ENCODE data around the gene TSPAN11. TPM values are rescaled to one million over a fixed set of nuclear protein-coding genes. Genes with fewer than 3 reads are reported as not detected.

TSPAN11 gene
- total and polyA plus RNA-seq, 2 donors (not counting 3 experiments of a cell fraction or from before 2014, with no cell fraction given) = 2.1 to 3.9 TPM

GRCh38 chr12:30997685-30998440, 71.3 kb downstream of the TSPAN11 start:
- Histone ChIP-seq H3K9ac (replicated peaks; ENCODE audit: extremely low read depth, insufficient read depth, low read length) (no peak overlapping the region), H3K27me3 (ENCODE audit: control insufficient read depth in 2 of 2, insufficient read depth in 2 of 2, low read length in 2 of 2) (no peaks in the 10 kb centered on the region), H3K27ac (ENCODE audit: insufficient read depth, low read depth, low read length) (no peak overlapping the region), H3K4me3 (replicated peaks in 1 of 3; ENCODE audit: insufficient read depth in 1 of 3, low read depth in 1 of 3, low read length in 3 of 3) (no peak overlapping the region), H2AFZ (ENCODE audit: low read depth, low read length) (no peak overlapping the region), H3K9me3 (replicated peaks; ENCODE audit: control insufficient read depth, insufficient read depth, low read length) (no peaks in the 10 kb centered on the region), H4K20me1 (replicated peaks; ENCODE audit: control insufficient read depth, extremely low read depth, insufficient read depth, low read length) (no peaks in the 10 kb centered on the region), H3K4me2 (ENCODE audit: insufficient read depth, low read length) (no peak overlapping the region), H3K36me3 (ENCODE audit: control insufficient read depth in 2 of 2, extremely low read depth in 1 of 2, insufficient read depth in 2 of 2, low read length in 2 of 2) (no peaks in the 10 kb centered on the region), H3K4me1 (ENCODE audit: control insufficient read depth, extremely low read depth, insufficient read depth, low read length) (peaks cover 21% of the 10 kb centered on the region), H3K79me2 (ENCODE audit: control insufficient read depth, insufficient read depth, low read length) (no peaks in the 10 kb centered on the region), H3K9me1 (replicated peaks; ENCODE audit: control insufficient read depth, extremely low read depth, insufficient read depth, low read length) (no peaks in the 10 kb centered on the region)
- dilution Hi-C loops (cut with MboI; ENCODE audit: extremely low pct_ligation_motif_present, low sequenced_read_pairs) = no loop called here
- CTCF ChIA-PET = interaction anchor here (2.7 kb wide), 1 partner anchor 12 kb away, joined by 23 read pairs; no protein-coding TSS in a partner anchor
- POLR2A ChIA-PET = no interaction called here
- no peak for DNase-seq (ENCODE audit: low read depth, low spot score)
- BruUV-seq (replicated peaks) = no TSS peak
- intact Hi-C loops (cut with micrococcal nuclease) = no loop called here
- FAIRE-seq = no peak
- TF ChIP-seq MYC (IDR thresholded peaks at IDR 0.05; ENCODE audit: low read depth, low read length) = no peak
- TF ChIP-seq GATA2 (IDR thresholded peaks at IDR 0.05; ENCODE audit: insufficient read depth, insufficient read length, low read depth, low read length) = no peak
- no peak for TF ChIP-seq FOS (IDR thresholded peaks at IDR 0.05; ENCODE audit: borderline replicate concordance, insufficient read depth, low read length)

GRCh38 chr12:30999011-30999410, 72.5 kb downstream of the TSPAN11 start:
- FAIRE-seq = no peak
- Histone ChIP-seq H3K79me2 (ENCODE audit: control insufficient read depth, insufficient read depth, low read length) (no peaks in the 10 kb centered on the region), H3K27ac (ENCODE audit: insufficient read depth, low read depth, low read length) (no peak overlapping the region), H3K36me3 (ENCODE audit: control insufficient read depth in 2 of 2, extremely low read depth in 1 of 2, insufficient read depth in 2 of 2, low read length in 2 of 2) (no peaks in the 10 kb centered on the region), H3K9ac (replicated peaks; ENCODE audit: extremely low read depth, insufficient read depth, low read length) (no peak overlapping the region), H3K9me3 (replicated peaks; ENCODE audit: control insufficient read depth, insufficient read depth, low read length) (no peaks in the 10 kb centered on the region), H2AFZ (ENCODE audit: low read depth, low read length) (no peak overlapping the region), H3K9me1 (replicated peaks; ENCODE audit: control insufficient read depth, extremely low read depth, insufficient read depth, low read length) (no peaks in the 10 kb centered on the region), H3K4me1 (ENCODE audit: control insufficient read depth, extremely low read depth, insufficient read depth, low read length) (peaks cover 21% of the 10 kb centered on the region), H3K4me3 (replicated peaks in 1 of 3; ENCODE audit: insufficient read depth in 1 of 3, low read depth in 1 of 3, low read length in 3 of 3) (no peak overlapping the region), H3K4me2 (ENCODE audit: insufficient read depth, low read length) (no peak overlapping the region), H3K27me3 (ENCODE audit: control insufficient read depth in 2 of 2, insufficient read depth in 2 of 2, low read length in 2 of 2) (no peaks in the 10 kb centered on the region), H4K20me1 (replicated peaks; ENCODE audit: control insufficient read depth, extremely low read depth, insufficient read depth, low read length) (no peaks in the 10 kb centered on the region)
- intact Hi-C loops (cut with micrococcal nuclease) (no loop called here), dilution Hi-C loops (cut with MboI; ENCODE audit: extremely low pct_ligation_motif_present, low sequenced_read_pairs) (no loop called here)
- POLR2A ChIA-PET = no interaction called here
- DNase-seq (ENCODE audit: low read depth, low spot score) = no peak
- no TSS peak for BruUV-seq (replicated peaks)
- CTCF ChIA-PET = interaction anchor here (1.7 kb wide), 1 partner anchor 13 kb away, joined by 8 read pairs; no protein-coding TSS in a partner anchor
- TF ChIP-seq GATA2 (IDR thresholded peaks at IDR 0.05; ENCODE audit: insufficient read depth, insufficient read length, low read depth, low read length) = no peak
